Prostate gland (tissue), 2 donors: ENCODE data around the gene PRSS48.

Source experiments
- CTCF ChIP-seq, 4 experiments: fragments of 200-600 bp in 2 of 4; fragments of 450-650 bp in 2 of 4; sonication (generic) in 2 of 4; IDR thresholded peaks; 1 replicate in 3 of 4; 2 replicates in 1 of 4; pipeline ENCODE4 v1.5.1; 2016 to 2019; ENCODE audit warnings: antibody characterized with exemption in 4 of 4, mild to moderate bottlenecking in 2 of 4, moderate library complexity in 2 of 4
- POLR2A ChIP-seq: fragments of 450-650 bp; IDR thresholded peaks from one replicate; pipeline ENCODE4 v1.6.1; 2016; ENCODE audit warnings: antibody characterized with exemption, mild to moderate bottlenecking
- POLR2AphosphoS5 ChIP-seq: sonication (generic); formaldehyde crosslinking; IDR thresholded peaks from one replicate; pipeline ENCODE4 v1.6.1; 2017; ENCODE audit warnings: antibody characterized with exemption

GRCh38 chr4:151315212-151315886 is 38.4 kb downstream of the PRSS48 start:
- no peak for TF ChIP-seq CTCF (IDR thresholded peaks at IDR 0.05)
- no peak for TF ChIP-seq POLR2A
- peak; percentile 28 for TF ChIP-seq POLR2AphosphoS5
